ENCODE results near the gene UGT2B17. TPM values are rescaled to one million over a fixed set of nuclear protein-coding genes. Genes with fewer than 3 reads are reported as not detected.
A peak's percentile ranks its signal among the peaks of the same experiment; 100 is the strongest.
"Not testable (repeated sequence)": the region's sequence is repeated elsewhere in the genome, so short reads cannot be mapped to it uniquely, and the experiment has no call there.

Gene UGT2B17
- total RNA-seq (1 to 10 TPM in 2 of 7 donors, under 1 TPM in 4, not detected in 1; 0.27 to 1.9 (median 0.81) TPM), polyA plus RNA-seq (1 to 10 TPM in 1 of 3 donors, under 1 TPM in 2; 0.10 to 1.3 (median 0.24) TPM)
- long read RNA-seq, donor 1: 0 reads
- long read RNA-seq, donor 2: 0 reads

GRCh38 chr4:68576272-68577125 lies at the start of gene UGT2B17:
Gene UGT2B17 (minus strand): TSS chr4:68576322. CDS start chr4:68568484, 7,838 bp downstream.
- Histone ChIP-seq H3K27ac (peak within 1 kb of the TSS in 2 of 8 donors; percentile 23 to 37), H3K27me3 (replicated peaks in 1 of 7) (no peaks in the 10 kb centered on the region), H3K4me1 (no peaks in the 10 kb centered on the region), H3K9me3 (no peaks in the 10 kb centered on the region), H3K36me3 (no peaks in the 10 kb centered on the region), H3K4me3 (no peak within 1 kb of the TSS)
- intact Hi-C loops (cut with DNase I; ENCODE audit: low total_unique reads): no loop called here
- TF ChIP-seq POLR2AphosphoS5 (IDR thresholded peaks at IDR 0.05) (no peak), POLR2A (IDR thresholded peaks at IDR 0.05) (no peak), CTCF (IDR thresholded peaks at IDR 0.05 in 8 of 11, conservative IDR thresholded peaks at IDR 0.05 in 3 of 11) (no peak)
- DNase-seq: no peak
- 63 to 70% (median 69%) methylated on average over 7 of the region's 7 CpGs; no CpG with 5 or more reads in 2 of the 5 donors for WGBS, 5 donors

- DNase-seq; H3K36me3 ChIP-seq; H3K4me3 ChIP-seq; H3K27ac ChIP-seq; H3K4me1 ChIP-seq; H3K27me3 ChIP-seq (replicated peaks in 1 of 7); intact Hi-C loops (cut with DNase I; ENCODE audit: low total_unique reads): not testable (repeated sequence)
- peaks cover 0 to 16% (median 0%) of the 10 kb centered on the region in 8 donors for H3K9me3 ChIP-seq
- 74 to 93% (median 89%) methylated on average over 2 of the region's 2 CpGs; no CpG with 5 or more reads in 2 of the 5 donors for WGBS, 5 donors
Observed at GRCh38 chr4:68622731-68623130, 46.6 kb upstream of the UGT2B17 start.

GRCh38 chr4:68617003-68617698 lies 41.0 kb upstream of the UGT2B17 start:
- H3K4me3 ChIP-seq: no peak overlapping the region
- intact Hi-C loops (cut with DNase I; ENCODE audit: low total_unique reads): no loop called here
- H3K27me3 ChIP-seq (replicated peaks in 1 of 7): no peaks in the 10 kb centered on the region
- no peaks in the 10 kb centered on the region for H3K4me1 ChIP-seq
- no peak for TF ChIP-seq POLR2AphosphoS5 (IDR thresholded peaks at IDR 0.05)
- no peak for TF ChIP-seq POLR2A (IDR thresholded peaks at IDR 0.05)
- no peak for TF ChIP-seq CTCF (IDR thresholded peaks at IDR 0.05 in 8 of 11, conservative IDR thresholded peaks at IDR 0.05 in 3 of 11)
- no peak for DNase-seq
- no peak overlapping the region for H3K27ac ChIP-seq
- H3K9me3 ChIP-seq: peaks cover 0 to 5% (median 0%) of the 10 kb centered on the region in 8 donors
- H3K36me3 ChIP-seq: no peaks in the 10 kb centered on the region

- no peak overlapping the region for H3K4me3 ChIP-seq
- H3K4me1 ChIP-seq: no peaks in the 10 kb centered on the region
- peak; percentile 59 for DNase-seq
- H3K36me3 ChIP-seq: no peaks in the 10 kb centered on the region
- WGBS, 5 donors: 84 to 100% (median 88%) methylated on average over 1 to 11 of the region's 11 CpGs; no CpG with 5 or more reads in 1 of the 5 donors
- no peak overlapping the region for H3K27ac ChIP-seq
- intact Hi-C loops (cut with DNase I; ENCODE audit: low total_unique reads): no loop called here
- peaks cover 0 to 5% (median 0%) of the 10 kb centered on the region in 8 donors for H3K9me3 ChIP-seq
- no peaks in the 10 kb centered on the region for H3K27me3 ChIP-seq (replicated peaks in 1 of 7)
- TF ChIP-seq CTCF (IDR thresholded peaks at IDR 0.05 in 8 of 11, conservative IDR thresholded peaks at IDR 0.05 in 3 of 11) (no peak), POLR2A (IDR thresholded peaks at IDR 0.05) (no peak), POLR2AphosphoS5 (IDR thresholded peaks at IDR 0.05) (no peak)
Observed at GRCh38 chr4:68615699-68616422, 39.7 kb upstream of the UGT2B17 start.
